Keratinocyte (primary cell): ENCODE results near the gene NRDE2. TPM values are rescaled to one million over a fixed set of nuclear protein-coding genes. Genes with fewer than 3 reads are reported as not detected.

Experiments used
- DNase-seq: peaks from one replicate; pipeline ENCODE4 v3.0.0-alpha.2; 2011; ENCODE audit warnings: low read depth, missing footprints, low spot score
- FAIRE-seq: peaks from 2 replicates; lab custom pipeline; 2011; peaks lifted over from hg19 to GRCh38; lab: Jason Lieb, UNC
- H2AFZ ChIP-seq: 2 replicates; pipeline ENCODE4 v1.6.0; 2012; ENCODE audit warnings: low read length, control low read depth, inconsistent platforms; ENCODE audit not compliant: control insufficient read depth
- H3K27ac ChIP-seq: 2 replicates; pipeline ENCODE4 v1.5.1; 2011; ENCODE audit warnings: low read length; ENCODE audit not compliant: control insufficient read depth, insufficient read depth
- H3K27me3 ChIP-seq: 3 replicates; pipeline ENCODE4 v1.6.0; 2011; ENCODE audit warnings: low read length; ENCODE audit not compliant: control insufficient read depth, insufficient read depth; ENCODE audit errors: extremely low read depth
- H3K36me3 ChIP-seq, 2 experiments: 2 replicates in 1 of 2; 3 replicates in 1 of 2; pipeline ENCODE4 v1.5.1; 2011; ENCODE audit warnings: low read length in 2 of 2, mild to moderate bottlenecking in 1 of 2; ENCODE audit not compliant: control insufficient read depth in 2 of 2, insufficient read depth in 2 of 2; ENCODE audit errors: extremely low read depth in 1 of 2
- H3K4me1 ChIP-seq: 3 replicates; pipeline ENCODE4 v1.5.1; 2011; ENCODE audit warnings: low read length; ENCODE audit not compliant: control insufficient read depth, insufficient read depth; ENCODE audit errors: extremely low read depth
- H3K4me2 ChIP-seq: 3 replicates; pipeline ENCODE4 v1.6.0; 2011; ENCODE audit warnings: low read depth, low read length; ENCODE audit not compliant: control insufficient read depth, insufficient read depth; ENCODE audit errors: extremely low read depth
- H3K4me3 ChIP-seq, 3 experiments: fragments of 200-600 bp in 1 of 3; sonication (generic) in 1 of 3; 2 replicates in 2 of 3; 3 replicates in 1 of 3; pipeline ENCODE4 v1.5.1; 2011 to 2016; ENCODE audit warnings: low read length in 3 of 3, mild to moderate bottlenecking in 3 of 3, control low read depth in 2 of 3, inconsistent platforms in 1 of 3, low read depth in 1 of 3, mixed read lengths in 1 of 3, mixed run types in 1 of 3, moderate library complexity in 1 of 3; ENCODE audit not compliant: control insufficient read depth in 2 of 3, insufficient read depth in 2 of 3; ENCODE audit errors: extremely low read depth in 1 of 3
- H3K79me2 ChIP-seq: 2 replicates; pipeline ENCODE4 v1.6.0; 2012; ENCODE audit warnings: low read length; ENCODE audit not compliant: control insufficient read depth, insufficient read depth
- H3K9ac ChIP-seq: 3 replicates; pipeline ENCODE4 v1.6.0; 2011; ENCODE audit warnings: low read length; ENCODE audit not compliant: control insufficient read depth, insufficient read depth; ENCODE audit errors: extremely low read depth
- H3K9me1 ChIP-seq: 3 replicates; pipeline ENCODE4 v1.6.0; 2011; ENCODE audit warnings: low read length; ENCODE audit not compliant: control insufficient read depth, insufficient read depth; ENCODE audit errors: extremely low read depth
- H3K9me3 ChIP-seq: 2 replicates; pipeline ENCODE4 v1.5.1; 2012; ENCODE audit warnings: low read depth, low read length; ENCODE audit not compliant: control insufficient read depth
- H4K20me1 ChIP-seq: 3 replicates; pipeline ENCODE4 v1.6.0; 2011; ENCODE audit warnings: low read length; ENCODE audit not compliant: control insufficient read depth, insufficient read depth; ENCODE audit errors: extremely low read depth
- EZH2 ChIP-seq: IDR thresholded peaks from one replicate; pipeline ENCODE4 v1.6.1; 2012; ENCODE audit warnings: inconsistent platforms, mild to moderate bottlenecking, low read length, moderate library complexity
- dilution Hi-C: fragments of 300-500 bp; cut with MboI; formaldehyde crosslinking; loops from one replicate; pipeline ENCODE4 v1.7.0; 2020; ENCODE audit warnings: low sequenced_read_pairs; ENCODE audit not compliant: extremely low pct_ligation_motif_present
- polyA plus RNA-seq, 5 experiments: library from polyadenylated mRNA; depleted of rRNA in 3 of 5; stranded (reverse) in 3 of 5; stranded (forward) in 1 of 5; unstranded in 1 of 5; fragments of >200 nt; gene quantifications; 1 replicate in 1 of 5; 2 replicates in 3 of 5; 3 replicates in 1 of 5; pipeline versions ENCODE4 v1.2.1 to v1.2.3, GENCODE V29; 2011 to 2012; ENCODE audit warnings: missing spikeins in 2 of 5, low read depth in 1 of 5, low replicate concordance in 1 of 5
- TF ChIP-seq, protein P1 (sequence below), 3 experiments: IDR thresholded peaks in 1 of 3; conservative IDR thresholded peaks in 1 of 3; optimal IDR thresholded peaks in 1 of 3; 2 replicates in 2 of 3; 3 replicates in 1 of 3; pipeline versions ENCODE3 to v1.5.1; 2011; ENCODE audit warnings: low read length in 3 of 3, mild to moderate bottlenecking in 3 of 3, moderate library complexity in 2 of 3, control low read depth in 1 of 3, inconsistent platforms in 1 of 3; ENCODE audit not compliant: insufficient read depth in 2 of 3; ENCODE audit errors: extremely low read depth in 1 of 3

The NRDE2 gene
- polyA plus RNA-seq, 1 donor (not counting 4 experiments of a cell fraction or from before 2014, with no cell fraction given): 9.2 TPM

DNA sequence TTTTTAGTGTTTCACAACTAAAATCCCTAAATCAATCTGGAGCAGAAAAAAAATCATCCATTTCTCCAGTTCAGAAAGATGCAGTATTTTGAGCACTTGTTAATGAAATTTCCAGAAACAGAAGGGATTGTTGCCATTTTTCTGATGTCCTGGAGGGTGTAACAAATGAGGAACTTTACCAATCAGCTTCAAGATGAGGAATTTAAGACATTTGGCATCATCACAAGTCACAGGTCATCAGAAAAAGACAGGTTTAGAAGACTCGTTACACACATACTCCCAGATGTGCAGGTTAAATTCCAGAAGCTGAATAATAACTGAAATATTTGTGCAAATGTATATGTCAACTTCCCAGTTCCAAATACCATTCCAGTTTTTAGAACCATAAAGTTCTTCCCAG, 75.9 kb downstream of the NRDE2 start:
- no peak overlapping the region for H3K27ac ChIP-seq
- peak overlapping the region; percentile 96 for H3K9ac ChIP-seq
- dilution Hi-C loops: no loop called here

DNA sequence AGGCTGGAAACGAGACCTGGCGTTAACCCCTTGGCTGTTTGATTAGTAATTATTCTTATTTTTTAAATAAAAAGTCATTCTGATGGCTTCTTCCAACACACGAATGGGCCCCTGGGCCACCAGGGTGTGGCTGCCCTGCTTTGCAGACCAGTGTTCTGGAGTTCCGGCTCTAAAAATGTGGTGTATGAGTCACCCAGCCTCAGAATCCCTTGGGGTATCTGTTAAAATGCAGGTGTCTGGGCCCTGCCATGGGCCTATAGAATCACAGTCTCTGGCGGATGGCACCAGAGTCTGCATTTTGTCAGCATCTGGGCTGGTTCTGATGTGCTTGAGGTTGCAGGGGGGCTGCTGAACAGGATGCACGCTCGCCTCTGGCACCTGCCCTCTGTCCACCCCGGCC, 77.9 kb downstream of the NRDE2 start:
- no peaks in the 10 kb centered on the region for H3K9me1 ChIP-seq
- peaks cover 25% of the 10 kb centered on the region for H3K79me2 ChIP-seq
- no peak overlapping the region for H2AFZ ChIP-seq
- DNase-seq (no peak), FAIRE-seq (no peak)
- peaks cover 4% of the 10 kb centered on the region for H3K4me1 ChIP-seq
- H3K27ac ChIP-seq: no peak overlapping the region
- no peaks in the 10 kb centered on the region for H3K27me3 ChIP-seq
- peaks cover 0 to 4% of the 10 kb centered on the region in 2 experiments for H3K36me3 ChIP-seq
- dilution Hi-C loops: no loop called here
- H3K9ac ChIP-seq: no peak overlapping the region
- TF ChIP-seq, protein P1, sequence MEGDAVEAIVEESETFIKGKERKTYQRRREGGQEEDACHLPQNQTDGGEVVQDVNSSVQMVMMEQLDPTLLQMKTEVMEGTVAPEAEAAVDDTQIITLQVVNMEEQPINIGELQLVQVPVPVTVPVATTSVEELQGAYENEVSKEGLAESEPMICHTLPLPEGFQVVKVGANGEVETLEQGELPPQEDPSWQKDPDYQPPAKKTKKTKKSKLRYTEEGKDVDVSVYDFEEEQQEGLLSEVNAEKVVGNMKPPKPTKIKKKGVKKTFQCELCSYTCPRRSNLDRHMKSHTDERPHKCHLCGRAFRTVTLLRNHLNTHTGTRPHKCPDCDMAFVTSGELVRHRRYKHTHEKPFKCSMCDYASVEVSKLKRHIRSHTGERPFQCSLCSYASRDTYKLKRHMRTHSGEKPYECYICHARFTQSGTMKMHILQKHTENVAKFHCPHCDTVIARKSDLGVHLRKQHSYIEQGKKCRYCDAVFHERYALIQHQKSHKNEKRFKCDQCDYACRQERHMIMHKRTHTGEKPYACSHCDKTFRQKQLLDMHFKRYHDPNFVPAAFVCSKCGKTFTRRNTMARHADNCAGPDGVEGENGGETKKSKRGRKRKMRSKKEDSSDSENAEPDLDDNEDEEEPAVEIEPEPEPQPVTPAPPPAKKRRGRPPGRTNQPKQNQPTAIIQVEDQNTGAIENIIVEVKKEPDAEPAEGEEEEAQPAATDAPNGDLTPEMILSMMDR (optimal IDR thresholded peaks at IDR 0.05 in 1 of 3, IDR thresholded peaks at IDR 0.05 in 1 of 3, conservative IDR thresholded peaks at IDR 0.05 in 1 of 3; ENCODE audit: extremely low read depth in 1 of 3, insufficient read depth in 2 of 3, low read length in 3 of 3): no peak
- no peak for TF ChIP-seq EZH2
- no peaks in the 10 kb centered on the region for H3K9me3 ChIP-seq
- no peak overlapping the region for H3K4me2 ChIP-seq
- no peak overlapping the region for H3K4me3 ChIP-seq
- no peaks in the 10 kb centered on the region for H4K20me1 ChIP-seq

More for the DNA sequence above, 75.9 kb downstream of the NRDE2 start:
- H2AFZ ChIP-seq: peak overlapping the region; percentile 94
- peaks cover 3 to 11% of the 10 kb centered on the region in 2 experiments for H3K36me3 ChIP-seq
- H3K27me3 ChIP-seq: no peaks in the 10 kb centered on the region
- FAIRE-seq: no peak
- no peaks in the 10 kb centered on the region for H3K9me3 ChIP-seq
- H3K4me2 ChIP-seq: peak overlapping the region; percentile 79
- peaks cover 28% of the 10 kb centered on the region for H3K79me2 ChIP-seq
- peaks cover 4% of the 10 kb centered on the region for H3K4me1 ChIP-seq
- no peak for DNase-seq
- H4K20me1 ChIP-seq: no peaks in the 10 kb centered on the region
- peak overlapping the region in 2 of 3 experiments; percentile 88 to 91 for H3K4me3 ChIP-seq
- TF ChIP-seq EZH2: no peak
- TF ChIP-seq, protein P1 (optimal IDR thresholded peaks at IDR 0.05 in 1 of 3, IDR thresholded peaks at IDR 0.05 in 1 of 3, conservative IDR thresholded peaks at IDR 0.05 in 1 of 3; ENCODE audit: extremely low read depth in 1 of 3, insufficient read depth in 2 of 3, low read length in 3 of 3): no peak
- no peaks in the 10 kb centered on the region for H3K9me1 ChIP-seq
